ENCODE results near the gene CYP4B1. TPM values are rescaled to one million over a fixed set of nuclear protein-coding genes. Genes with fewer than 3 reads are reported as not detected.

The CYP4B1 gene
- total RNA-seq, 1 experiment from 2014 or later, result not detected

DNA sequence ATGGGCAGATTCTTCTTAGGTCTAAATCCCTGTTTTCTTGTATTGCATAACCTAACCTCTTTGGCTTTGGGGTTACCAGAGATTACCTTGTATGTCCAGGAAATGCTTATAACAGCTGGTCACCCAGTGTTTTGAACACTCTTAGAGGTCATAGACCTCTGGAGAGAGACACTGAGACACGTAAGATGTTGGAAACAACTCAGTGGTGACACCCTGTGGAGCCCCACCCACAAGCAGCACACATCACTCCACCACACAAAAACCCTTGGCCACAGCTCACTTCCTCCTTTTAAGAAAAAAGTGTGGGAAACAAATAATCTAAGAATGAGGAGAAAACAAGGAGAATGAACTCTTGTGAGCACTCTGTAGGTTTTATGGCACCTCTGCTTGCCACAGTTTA is 26.3 kb upstream of the CYP4B1 start:
- Mint-ChIP-seq H3K27ac (no peak overlapping the region), H3K4me3 (no peak overlapping the region), H3K9me3 (peaks cover 71 to 79% of the 10 kb centered on the region in 2 experiments), H3K27me3 (ENCODE audit: low read depth) (peaks cover 5% of the 10 kb centered on the region; the same call in 1 of the 2 replicates), H3K4me1 (no peaks in the 10 kb centered on the region), H3K36me3 (ENCODE audit: insufficient read depth in 1 of 3, low read depth in 3 of 3) (peaks cover 15 to 52% (median 46%) of the 10 kb centered on the region in 3 experiments; a peak in 6 of 7 replicates)
- H3K23ac ChIP-seq (ENCODE audit: insufficient read length, low read depth, low read length), result no peak overlapping the region
- no peak overlapping the region for H2AFZ ChIP-seq (ENCODE audit: low read length)
- no peak overlapping the region for H3K56ac ChIP-seq (ENCODE audit: insufficient read length, low read depth, low read length)
- no peak overlapping the region for H2AK5ac ChIP-seq (ENCODE audit: insufficient read length, low read length)
- no CpG with 5 or more reads among the region's 1 CpG for WGBS (ENCODE audit: extremely low coverage, insufficient read length, low lambda C conversion rate)
- no peaks in the 10 kb centered on the region for H3K79me2 ChIP-seq (ENCODE audit: insufficient read depth, low read length)
- no peak overlapping the region for H2BK120ac ChIP-seq (ENCODE audit: low read depth, low read length, poor library complexity, severe bottlenecking)
- H3T11ph ChIP-seq (ENCODE audit: low read length), result no peak overlapping the region
- no peak overlapping the region for H3K14ac ChIP-seq (ENCODE audit: insufficient read depth, low read length)
- H2BK15ac ChIP-seq (ENCODE audit: low read depth, low read length), result no peak overlapping the region
- TF ChIP-seq, protein P1, sequence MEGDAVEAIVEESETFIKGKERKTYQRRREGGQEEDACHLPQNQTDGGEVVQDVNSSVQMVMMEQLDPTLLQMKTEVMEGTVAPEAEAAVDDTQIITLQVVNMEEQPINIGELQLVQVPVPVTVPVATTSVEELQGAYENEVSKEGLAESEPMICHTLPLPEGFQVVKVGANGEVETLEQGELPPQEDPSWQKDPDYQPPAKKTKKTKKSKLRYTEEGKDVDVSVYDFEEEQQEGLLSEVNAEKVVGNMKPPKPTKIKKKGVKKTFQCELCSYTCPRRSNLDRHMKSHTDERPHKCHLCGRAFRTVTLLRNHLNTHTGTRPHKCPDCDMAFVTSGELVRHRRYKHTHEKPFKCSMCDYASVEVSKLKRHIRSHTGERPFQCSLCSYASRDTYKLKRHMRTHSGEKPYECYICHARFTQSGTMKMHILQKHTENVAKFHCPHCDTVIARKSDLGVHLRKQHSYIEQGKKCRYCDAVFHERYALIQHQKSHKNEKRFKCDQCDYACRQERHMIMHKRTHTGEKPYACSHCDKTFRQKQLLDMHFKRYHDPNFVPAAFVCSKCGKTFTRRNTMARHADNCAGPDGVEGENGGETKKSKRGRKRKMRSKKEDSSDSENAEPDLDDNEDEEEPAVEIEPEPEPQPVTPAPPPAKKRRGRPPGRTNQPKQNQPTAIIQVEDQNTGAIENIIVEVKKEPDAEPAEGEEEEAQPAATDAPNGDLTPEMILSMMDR (conservative IDR thresholded peaks at IDR 0.05), result no peak
- H4K8ac ChIP-seq (replicated peaks; ENCODE audit: insufficient read length, low read depth, low read length), result no peak overlapping the region
- no peak overlapping the region for H2BK12ac ChIP-seq (ENCODE audit: insufficient read length, low read depth, low read length)
- no peaks in the 10 kb centered on the region for H3K23me2 ChIP-seq (ENCODE audit: insufficient read length, low read depth, low read length, poor library complexity, severe bottlenecking)
- H3K4ac ChIP-seq (ENCODE audit: low read depth, low read length), result no peak overlapping the region
- H4K5ac ChIP-seq (ENCODE audit: insufficient read length, low read depth, low read length), result no peak overlapping the region
- H2BK20ac ChIP-seq (ENCODE audit: low read depth, low read length, poor library complexity, severe bottlenecking), result no peak overlapping the region
- H3K4me1 ChIP-seq (ENCODE audit: insufficient read depth, low read length), result no peaks in the 10 kb centered on the region
- no peaks in the 10 kb centered on the region for H3K79me1 ChIP-seq (ENCODE audit: insufficient read depth, low read depth, low read length, poor library complexity, severe bottlenecking)
- H3K27me3 ChIP-seq (ENCODE audit: insufficient read depth, low read length), result no peaks in the 10 kb centered on the region
- H4K20me1 ChIP-seq (ENCODE audit: control insufficient read depth, insufficient read depth, insufficient read length), result no peaks in the 10 kb centered on the region
- H3K4me2 ChIP-seq (ENCODE audit: insufficient read depth, insufficient read length, low read length), result no peak overlapping the region
- no peak overlapping the region for H4K91ac ChIP-seq (ENCODE audit: insufficient read length, low read depth, low read length)
- no peak for DNase-seq
- H3K27ac ChIP-seq (ENCODE audit: insufficient read length, low read depth, low read length), result no peak overlapping the region
- peaks cover 45% of the 10 kb centered on the region for H3K9me3 ChIP-seq (ENCODE audit: control insufficient read depth, low read depth, low read length)
- no peak overlapping the region for H3K18ac ChIP-seq (ENCODE audit: insufficient read length, low read depth, low read length)
- no peak overlapping the region for H3K9ac ChIP-seq (ENCODE audit: extremely low read depth, insufficient read length, low read length)
- no peak overlapping the region for H2BK5ac ChIP-seq (ENCODE audit: insufficient read length, low read length)
